Upper lobe of left lung (tissue), 4 donors: ENCODE data around the gene RAB44.

ENCODE experiments used
- POLR2A ChIP-seq, 4 donors: fragments of 450-650 bp; IDR thresholded peaks; one replicate each; pipeline ENCODE4 v1.5.1; 2016 to 2017; ENCODE audit warnings: antibody characterized with exemption in 4 of 4, mild to moderate bottlenecking in 2 of 4
- POLR2AphosphoS5 ChIP-seq, 2 donors: sonication (generic); formaldehyde crosslinking; IDR thresholded peaks; one replicate each; pipeline ENCODE4 v1.5.1; 2017; ENCODE audit warnings: antibody characterized with exemption in 2 of 2
- TF ChIP-seq, protein P1 (sequence below), 6 experiments: fragments of 450-650 bp in 4 of 6; fragments of 200-600 bp in 2 of 6; sonication (generic) in 2 of 6; IDR thresholded peaks; one replicate each; pipeline ENCODE4 v1.5.1; 2016 to 2019; ENCODE audit warnings: antibody characterized with exemption in 6 of 6

DNA sequence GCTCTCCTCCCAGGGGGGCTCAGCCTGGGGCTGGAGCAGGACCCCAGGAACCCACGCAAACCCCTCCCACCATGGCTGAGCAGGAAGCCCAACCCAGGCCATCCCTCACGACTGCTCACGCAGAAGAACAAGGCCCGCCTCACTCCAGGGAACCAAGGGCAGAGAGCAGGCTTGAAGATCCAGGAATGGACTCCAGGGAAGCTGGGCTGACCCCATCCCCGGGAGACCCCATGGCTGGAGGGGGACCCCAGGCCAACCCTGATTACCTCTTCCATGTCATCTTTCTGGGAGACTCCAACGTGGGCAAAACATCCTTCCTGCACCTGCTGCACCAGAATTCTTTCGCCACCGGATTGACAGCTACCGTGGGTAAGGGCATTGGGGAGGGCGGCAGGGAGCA lies 24.7 kb downstream of the RAB44 start:
- TF ChIP-seq, protein P1, sequence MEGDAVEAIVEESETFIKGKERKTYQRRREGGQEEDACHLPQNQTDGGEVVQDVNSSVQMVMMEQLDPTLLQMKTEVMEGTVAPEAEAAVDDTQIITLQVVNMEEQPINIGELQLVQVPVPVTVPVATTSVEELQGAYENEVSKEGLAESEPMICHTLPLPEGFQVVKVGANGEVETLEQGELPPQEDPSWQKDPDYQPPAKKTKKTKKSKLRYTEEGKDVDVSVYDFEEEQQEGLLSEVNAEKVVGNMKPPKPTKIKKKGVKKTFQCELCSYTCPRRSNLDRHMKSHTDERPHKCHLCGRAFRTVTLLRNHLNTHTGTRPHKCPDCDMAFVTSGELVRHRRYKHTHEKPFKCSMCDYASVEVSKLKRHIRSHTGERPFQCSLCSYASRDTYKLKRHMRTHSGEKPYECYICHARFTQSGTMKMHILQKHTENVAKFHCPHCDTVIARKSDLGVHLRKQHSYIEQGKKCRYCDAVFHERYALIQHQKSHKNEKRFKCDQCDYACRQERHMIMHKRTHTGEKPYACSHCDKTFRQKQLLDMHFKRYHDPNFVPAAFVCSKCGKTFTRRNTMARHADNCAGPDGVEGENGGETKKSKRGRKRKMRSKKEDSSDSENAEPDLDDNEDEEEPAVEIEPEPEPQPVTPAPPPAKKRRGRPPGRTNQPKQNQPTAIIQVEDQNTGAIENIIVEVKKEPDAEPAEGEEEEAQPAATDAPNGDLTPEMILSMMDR (IDR thresholded peaks at IDR 0.05): no peak
- no peak for TF ChIP-seq POLR2A (IDR thresholded peaks at IDR 0.05)
- TF ChIP-seq POLR2AphosphoS5 (IDR thresholded peaks at IDR 0.05): no peak
